HEK293 (cell line): ENCODE results near the gene ZNF280B.

Experiments
- SP2 ChIP-seq: fragments of 450-650 bp; formaldehyde crosslinking; IDR thresholded peaks from 2 replicates; pipeline ENCODE4 v1.5.1; 2016; ENCODE audit warnings: missing biosample characterization, missing genetic modification characterization
- ZNF274 ChIP-seq, 2 experiments: fragments of 200-500 bp in 1 of 2; fragments of 450-650 bp in 1 of 2; sonication (Bioruptor generic) in 1 of 2; formaldehyde crosslinking in 1 of 2; IDR thresholded peaks; 2 replicates each; pipeline versions ENCODE4 v1.5.1 to v1.6.1; 2014 to 2016; ENCODE audit warnings: borderline replicate concordance in 1 of 2, inconsistent platforms in 1 of 2, low read length in 1 of 2, missing biosample characterization in 1 of 2, missing genetic modification characterization in 1 of 2
- ZNF571 ChIP-seq: fragments of 450-650 bp; formaldehyde crosslinking; IDR thresholded peaks from 2 replicates; pipeline ENCODE4 v1.5.0; 2017; ENCODE audit warnings: missing biosample characterization, missing genetic modification characterization
- ZNF701 ChIP-seq: fragments of 450-650 bp; formaldehyde crosslinking; IDR thresholded peaks from 2 replicates; pipeline ENCODE4 v1.5.1; 2016; ENCODE audit warnings: missing biosample characterization, missing genetic modification characterization
- ZNF837 ChIP-seq: fragments of 450-650 bp; formaldehyde crosslinking; IDR thresholded peaks from 2 replicates; pipeline ENCODE4 v1.5.1; 2016; ENCODE audit warnings: missing biosample characterization, missing genetic modification characterization
- TF ChIP-seq, protein P1 (sequence below): fragments of 450-650 bp; formaldehyde crosslinking; IDR thresholded peaks from 2 replicates; pipeline ENCODE4 v1.5.1; 2016; ENCODE audit warnings: missing biosample characterization, missing genetic modification characterization

DNA sequence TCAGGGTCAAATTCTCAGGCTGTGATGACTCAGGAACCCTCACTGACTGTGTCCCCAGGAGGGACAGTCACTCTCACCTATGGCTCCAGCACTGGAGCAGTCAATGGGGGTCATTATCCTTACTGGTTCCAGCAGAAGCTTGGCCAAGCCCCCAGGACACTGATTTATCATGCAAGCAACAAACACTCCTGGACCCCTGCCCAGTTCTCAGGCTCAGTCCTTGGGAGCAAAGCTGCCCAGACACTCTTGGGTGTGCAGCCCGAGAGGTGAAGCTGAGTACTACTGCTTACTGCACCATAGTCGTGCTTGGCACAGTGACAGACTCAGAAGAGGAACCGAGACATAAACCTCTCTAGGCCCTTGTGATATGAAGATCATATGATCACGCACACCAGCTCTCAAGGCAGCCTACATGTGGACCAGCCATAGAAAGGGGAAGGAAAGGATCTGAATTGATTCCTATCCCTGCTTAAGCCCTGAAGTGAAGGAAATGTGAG is 58.2 kb downstream of the ZNF280B start:
- no peak for TF ChIP-seq ZNF837 (tag by site-specific recombination)
- TF ChIP-seq ZNF274 (IDR thresholded peaks at IDR 0.05; ENCODE audit: low read length) = no peak
- no peak for TF ChIP-seq ZNF274 (tag by site-specific recombination; IDR thresholded peaks at IDR 0.05; ENCODE audit: borderline replicate concordance)
- TF ChIP-seq ZNF571 (tag by site-specific recombination) = no peak
- TF ChIP-seq, protein P1, sequence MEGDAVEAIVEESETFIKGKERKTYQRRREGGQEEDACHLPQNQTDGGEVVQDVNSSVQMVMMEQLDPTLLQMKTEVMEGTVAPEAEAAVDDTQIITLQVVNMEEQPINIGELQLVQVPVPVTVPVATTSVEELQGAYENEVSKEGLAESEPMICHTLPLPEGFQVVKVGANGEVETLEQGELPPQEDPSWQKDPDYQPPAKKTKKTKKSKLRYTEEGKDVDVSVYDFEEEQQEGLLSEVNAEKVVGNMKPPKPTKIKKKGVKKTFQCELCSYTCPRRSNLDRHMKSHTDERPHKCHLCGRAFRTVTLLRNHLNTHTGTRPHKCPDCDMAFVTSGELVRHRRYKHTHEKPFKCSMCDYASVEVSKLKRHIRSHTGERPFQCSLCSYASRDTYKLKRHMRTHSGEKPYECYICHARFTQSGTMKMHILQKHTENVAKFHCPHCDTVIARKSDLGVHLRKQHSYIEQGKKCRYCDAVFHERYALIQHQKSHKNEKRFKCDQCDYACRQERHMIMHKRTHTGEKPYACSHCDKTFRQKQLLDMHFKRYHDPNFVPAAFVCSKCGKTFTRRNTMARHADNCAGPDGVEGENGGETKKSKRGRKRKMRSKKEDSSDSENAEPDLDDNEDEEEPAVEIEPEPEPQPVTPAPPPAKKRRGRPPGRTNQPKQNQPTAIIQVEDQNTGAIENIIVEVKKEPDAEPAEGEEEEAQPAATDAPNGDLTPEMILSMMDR = no peak
- no peak for TF ChIP-seq SP2 (tag by site-specific recombination)
- no peak for TF ChIP-seq ZNF701 (tag by site-specific recombination)
